ENCODE measurements around the gene SNUPN. TPM values are rescaled to one million over a fixed set of nuclear protein-coding genes. Genes with fewer than 3 reads are reported as not detected.

The SNUPN gene
- total and polyA plus RNA-seq, 10 of the 15 experiments (the other 5 are each of a cell fraction or from before 2014, with no cell fraction given), result 19.0 to 50.3 (median 32.5) TPM

- Histone ChIP-seq H3K9me3 (replicated peaks; ENCODE audit: control insufficient read depth, insufficient read depth, low read length) (no peaks in the 10 kb centered on the region), H3K27me3 (replicated peaks in 1 of 2; ENCODE audit: control insufficient read depth in 2 of 2, insufficient read depth in 2 of 2, low read length in 1 of 2) (peaks cover 0 to 2% of the 10 kb centered on the region in 2 experiments; a peak in 3 of 4 replicates), H3K27ac (ENCODE audit: control insufficient read depth, insufficient read depth) (no peak overlapping the region), H2AFZ (ENCODE audit: control insufficient read depth, low read depth, low read length) (no peak overlapping the region), H3K9ac (ENCODE audit: control insufficient read depth, insufficient read depth, low read length) (no peak overlapping the region), H3K4me3 (no peak overlapping the region), H3K4me2 (ENCODE audit: control insufficient read depth, insufficient read depth) (no peak overlapping the region), H3K36me3 (ENCODE audit: control insufficient read depth in 2 of 2, insufficient read depth in 2 of 2, low read length in 1 of 2) (no peaks in the 10 kb centered on the region), H3K79me2 (ENCODE audit: control insufficient read depth, insufficient read depth, low read length) (no peaks in the 10 kb centered on the region), H4K20me1 (ENCODE audit: control insufficient read depth, insufficient read depth) (no peaks in the 10 kb centered on the region), H3K4me1 (ENCODE audit: control insufficient read depth, insufficient read depth, low read length) (no peaks in the 10 kb centered on the region)
- RAD21 ChIA-PET (ENCODE audit: unreplicated experiment), result no interaction called here
- DNase-seq (ENCODE audit: low read depth, low spot score), result no peak
- intact Hi-C loops (cut with micrococcal nuclease; ENCODE audit: unreplicated experiment) (no loop called here), in situ Hi-C loops (cut with MboI) (loop anchor here (25.0 kb wide), 1 partner anchor 657 kb away; the partner anchor contains the start of gene PPCDC)
- FAIRE-seq, result no peak
- CTCF ChIA-PET, result interaction anchor here (1.2 kb wide), 1 partner anchor 302 kb away, joined by 5 read pairs; no protein-coding TSS in a partner anchor
- SMC1A ChIA-PET (ENCODE audit: uncharacterized antibody, unreplicated experiment), result no interaction called here
- 21% methylated on average over 14 of the region's 14 CpGs for WGBS (ENCODE audit: insufficient coverage, insufficient replicate concordance, low lambda C conversion rate, missing lambda C conversion rate)
- no TSS peak for BruUV-seq (replicated peaks)
- TF ChIP-seq SMAD5 (IDR thresholded peaks at IDR 0.05; ENCODE audit: low read depth), result no peak
- no peak for TF ChIP-seq NFYB (IDR thresholded peaks at IDR 0.05; ENCODE audit: insufficient read depth, low read depth, low read length)
- TF ChIP-seq MTA3 (IDR thresholded peaks at IDR 0.05; ENCODE audit: borderline replicate concordance, low read length), result no peak
- TF ChIP-seq STAT3 (IDR thresholded peaks at IDR 0.05; ENCODE audit: low read depth, low read length), result no peak
- TF ChIP-seq YBX1 (IDR thresholded peaks at IDR 0.05), result no peak
- no peak for TF ChIP-seq MYC (IDR thresholded peaks at IDR 0.05; ENCODE audit: insufficient read depth, insufficient read length, insufficient replicate concordance, low read length, severe bottlenecking)
- no peak for TF ChIP-seq IRF3 (IDR thresholded peaks at IDR 0.05)
- TF ChIP-seq JUND (IDR thresholded peaks at IDR 0.05; ENCODE audit: low read depth, low read length), result no peak
- TF ChIP-seq BRCA1 (IDR thresholded peaks at IDR 0.05; ENCODE audit: low read depth, low read length), result no peak
- TF ChIP-seq SUZ12 (IDR thresholded peaks at IDR 0.05; ENCODE audit: unreplicated experiment), result no peak
- TF ChIP-seq CBX5 (IDR thresholded peaks at IDR 0.05; ENCODE audit: low read depth), result no peak
- TF ChIP-seq SMARCA5 (IDR thresholded peaks at IDR 0.05), result no peak
- POLR2A ChIA-PET, result no interaction called here
- ATAC-seq, result no peak
Measured at GRCh38 chr15:75669191-75669878, 43.8 kb upstream of the SNUPN start.
